Skeletal muscle satellite cell (primary cell): ENCODE data around the gene SOX6.
"Not testable (repeated sequence)": the region's sequence is repeated elsewhere in the genome, so short reads cannot be mapped to it uniquely, and the experiment has no call there.

Experiments used
- H3K27me3 ChIP-seq: 2 replicates; pipeline ENCODE4 v1.7.0; 2013; ENCODE audit warnings: low read length; ENCODE audit not compliant: control insufficient read depth, insufficient read depth
- H3K36me3 ChIP-seq: 2 replicates; pipeline ENCODE4 v1.7.0; 2013; ENCODE audit warnings: mild to moderate bottlenecking, control low read depth, low read length; ENCODE audit not compliant: insufficient read depth
- H3K4me1 ChIP-seq: 2 replicates; pipeline ENCODE4 v1.7.0; 2013; ENCODE audit warnings: low read length; ENCODE audit not compliant: control insufficient read depth, insufficient read depth
- H3K4me2 ChIP-seq: 2 replicates; pipeline ENCODE4 v1.7.0; 2013; ENCODE audit warnings: mild to moderate bottlenecking, low read length
- H3K4me3 ChIP-seq: 2 replicates; pipeline ENCODE4 v1.7.0; 2013; ENCODE audit warnings: low read length
- H3K9ac ChIP-seq: 2 replicates; pipeline ENCODE4 v1.7.0; 2013; ENCODE audit warnings: mild to moderate bottlenecking, low read depth, low read length, moderate library complexity
- H3K9me3 ChIP-seq: replicated peaks from 2 replicates; pipeline ENCODE4 v1.7.0; 2013; ENCODE audit warnings: mild to moderate bottlenecking, control low read depth, low read length

Gene SOX6

DNA sequence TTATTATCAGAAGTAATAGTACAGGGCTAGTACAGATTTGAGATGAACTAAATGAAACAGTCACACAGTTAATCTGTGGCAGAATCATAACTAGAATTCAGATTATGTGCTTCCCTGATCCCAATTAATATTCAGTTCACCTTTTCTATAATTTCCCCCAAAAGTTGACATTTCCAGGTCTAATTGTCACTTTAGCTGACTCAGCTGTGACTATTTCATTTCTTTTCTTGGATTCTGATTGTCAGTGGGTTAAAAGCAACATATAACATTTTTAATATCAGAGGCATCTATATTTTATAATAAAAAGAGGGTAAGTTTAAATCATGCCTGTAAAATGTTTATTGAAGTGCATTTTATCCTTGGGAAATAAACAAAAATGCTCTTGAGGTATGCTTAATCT is 28.8 kb upstream of the SOX6 start:
- Histone ChIP-seq H3K4me1 (peaks cover 14% of the 10 kb centered on the region), H3K4me3 (no peak overlapping the region), H3K9me3 (no peaks in the 10 kb centered on the region), H3K4me2 (no peak overlapping the region), H3K27me3 (no peaks in the 10 kb centered on the region), H3K9ac (no peak overlapping the region), H3K36me3 (no peaks in the 10 kb centered on the region)

DNA sequence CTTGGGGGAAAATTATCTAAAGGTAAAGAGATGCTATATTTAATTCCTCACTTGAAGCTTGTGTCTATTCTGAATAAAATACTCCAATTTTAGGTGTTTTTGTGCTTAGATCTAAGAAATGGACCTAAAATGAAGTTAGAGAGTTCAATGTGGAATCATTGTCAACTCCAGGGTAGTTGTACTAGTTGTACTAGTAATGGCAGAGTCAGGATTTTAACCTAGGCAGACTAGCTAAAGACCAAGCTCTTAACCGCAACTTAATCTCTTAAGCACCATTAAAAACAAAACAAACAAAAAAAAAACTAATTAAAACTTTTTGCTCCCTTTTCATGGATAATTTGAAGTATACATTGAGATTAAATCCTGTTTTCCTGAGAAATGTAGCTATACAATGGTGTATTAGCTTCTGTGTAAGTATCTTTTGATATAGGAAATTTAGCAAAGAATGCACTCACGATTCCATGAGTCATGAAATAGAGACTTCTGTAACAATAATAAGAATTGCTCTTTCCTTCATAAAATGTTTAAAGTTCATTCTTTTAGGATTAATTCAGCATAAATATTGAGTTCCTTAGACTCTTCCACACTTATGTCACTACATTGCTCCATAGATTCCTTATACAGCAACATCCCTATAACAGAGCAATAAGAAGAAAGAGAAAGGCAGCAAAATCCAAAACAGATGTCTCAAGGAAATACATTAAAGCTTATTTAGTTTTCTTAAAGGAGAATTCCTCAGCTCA is 26.5 kb upstream of the SOX6 start:
- Histone ChIP-seq H3K4me2 (peak overlapping the region; percentile 32), H3K36me3 (no peaks in the 10 kb centered on the region), H3K9me3 (no peaks in the 10 kb centered on the region), H3K9ac (no peak overlapping the region), H3K27me3 (no peaks in the 10 kb centered on the region), H3K4me1 (peaks cover 14% of the 10 kb centered on the region), H3K4me3 (no peak overlapping the region)

DNA sequence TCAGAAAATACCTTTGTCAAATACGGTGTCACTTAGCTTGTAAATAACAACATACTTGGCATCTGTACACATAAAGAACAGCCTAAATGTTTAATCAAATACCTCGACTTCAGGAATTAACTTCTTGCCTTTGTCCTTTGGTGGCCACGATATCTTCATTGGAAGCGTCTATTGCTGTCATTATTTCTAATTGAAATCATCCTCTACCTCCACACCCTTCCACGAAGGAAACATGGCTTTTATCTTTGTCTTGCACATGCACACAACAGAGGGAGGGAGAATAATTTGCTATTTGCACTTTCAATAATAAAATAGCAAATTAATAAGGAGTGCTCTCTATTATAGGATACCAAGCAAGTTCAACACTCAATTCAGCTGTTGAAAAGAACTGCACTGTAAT is 25.8 kb upstream of the SOX6 start:
- no peak overlapping the region for H3K4me2 ChIP-seq
- H3K36me3 ChIP-seq, result no peaks in the 10 kb centered on the region
- no peak overlapping the region for H3K9ac ChIP-seq
- peaks cover 14% of the 10 kb centered on the region for H3K4me1 ChIP-seq
- no peak overlapping the region for H3K4me3 ChIP-seq
- no peaks in the 10 kb centered on the region for H3K27me3 ChIP-seq
- no peaks in the 10 kb centered on the region for H3K9me3 ChIP-seq

DNA sequence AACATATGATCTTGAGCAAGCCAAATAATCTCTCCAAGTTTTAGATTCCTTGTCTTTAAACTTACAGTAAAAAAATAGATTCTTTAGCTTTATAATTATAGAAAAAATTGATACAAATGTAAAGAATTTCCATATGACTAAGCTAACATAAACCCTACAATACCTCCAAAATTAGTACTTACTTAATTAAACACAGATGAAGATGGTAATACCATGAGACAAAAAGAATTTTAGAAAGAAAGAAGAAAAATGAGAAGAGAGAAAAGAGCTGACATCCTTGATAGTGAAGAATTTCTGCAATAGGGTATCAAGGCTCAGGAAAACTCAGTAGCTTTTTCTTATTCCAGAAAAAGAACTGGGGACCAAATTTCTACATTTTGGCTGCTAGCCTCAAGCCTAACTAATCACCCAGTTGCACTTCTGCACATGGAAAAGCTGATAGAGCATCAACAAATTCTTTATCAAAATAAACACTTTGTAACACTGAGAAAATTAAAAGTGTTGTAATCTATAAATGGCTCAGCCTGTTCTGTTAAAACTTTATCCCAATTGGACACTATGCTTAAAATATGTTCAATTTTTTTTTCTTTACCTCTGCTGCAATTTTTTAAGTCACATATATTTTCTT is 24.7 kb upstream of the SOX6 start:
- Histone ChIP-seq H3K4me2 (no peak overlapping the region), H3K4me3 (no peak overlapping the region), H3K4me1 (peaks cover 14% of the 10 kb centered on the region), H3K27me3 (no peaks in the 10 kb centered on the region), H3K9me3 (no peaks in the 10 kb centered on the region), H3K36me3 (no peaks in the 10 kb centered on the region), H3K9ac (no peak overlapping the region)

DNA sequence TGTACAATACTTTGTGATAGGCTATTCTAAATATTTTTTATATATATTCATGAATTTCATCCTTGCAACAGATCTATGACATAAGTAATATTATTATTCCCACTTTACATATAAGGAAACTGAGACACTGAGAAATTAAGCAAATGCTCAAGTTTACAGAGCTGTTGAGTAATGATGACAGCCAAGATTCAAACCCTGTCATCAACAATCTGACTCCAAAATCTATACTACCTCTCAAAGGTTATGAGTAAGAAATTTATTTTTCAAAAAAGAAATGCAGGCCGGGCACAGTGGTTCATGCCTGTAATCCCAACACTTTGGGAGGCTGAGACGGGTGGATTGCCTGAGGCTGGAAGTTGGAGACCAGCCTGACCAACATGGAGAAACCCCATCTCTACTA is 22.6 kb upstream of the SOX6 start:
- Histone ChIP-seq H3K36me3 (no peaks in the 10 kb centered on the region), H3K27me3 (no peaks in the 10 kb centered on the region), H3K9me3 (no peaks in the 10 kb centered on the region), H3K9ac (no peak overlapping the region), H3K4me2 (no peak overlapping the region), H3K4me3 (no peak overlapping the region), H3K4me1 (peaks cover 14% of the 10 kb centered on the region)

DNA sequence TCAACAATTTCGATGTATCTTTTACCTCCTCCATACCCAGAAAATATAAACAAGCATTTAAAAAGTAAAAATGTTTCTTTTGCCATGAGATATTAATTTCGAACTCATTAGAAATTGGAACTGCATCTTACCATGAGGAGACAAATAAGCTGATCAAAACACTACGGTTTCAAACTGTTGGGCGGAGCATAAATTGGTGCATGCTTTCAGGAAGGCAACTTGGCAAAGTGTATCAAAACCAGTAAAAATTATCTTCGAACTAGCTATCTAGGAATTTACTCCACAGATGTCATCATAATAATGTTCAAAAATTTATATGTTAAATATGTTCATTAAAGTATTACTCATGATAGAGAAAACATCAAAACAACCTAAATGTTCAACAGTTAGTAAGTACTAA is 21.4 kb upstream of the SOX6 start:
- H3K4me3 ChIP-seq, result no peak overlapping the region
- H3K4me1 ChIP-seq, result peaks cover 4% of the 10 kb centered on the region
- H3K4me2 ChIP-seq, result no peak overlapping the region
- no peak overlapping the region for H3K9ac ChIP-seq
- H3K27me3 ChIP-seq, result no peaks in the 10 kb centered on the region
- no peaks in the 10 kb centered on the region for H3K9me3 ChIP-seq
- no peaks in the 10 kb centered on the region for H3K36me3 ChIP-seq

DNA sequence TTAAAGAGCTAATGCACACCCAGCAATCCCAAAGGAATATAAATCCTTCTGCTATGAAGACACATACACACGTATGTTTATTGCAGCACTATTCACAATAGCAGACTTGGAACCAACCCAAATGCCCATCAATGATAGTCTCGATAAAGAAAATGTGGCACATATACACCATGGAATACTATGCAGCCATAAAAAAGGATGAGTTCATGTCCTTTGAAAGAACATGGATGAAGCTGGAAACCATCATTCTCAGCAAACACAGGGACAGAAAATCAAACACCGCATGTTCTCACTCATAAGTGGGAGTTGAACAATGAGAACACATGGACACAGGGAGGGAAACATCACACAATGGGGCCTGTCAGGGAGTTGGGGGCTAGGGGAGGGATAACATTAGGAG is 19.3 kb upstream of the SOX6 start:
- not testable (repeated sequence) for H3K4me1 ChIP-seq, H3K9me3 ChIP-seq, H3K9ac ChIP-seq, H3K27me3 ChIP-seq, H3K4me2 ChIP-seq, H3K36me3 ChIP-seq, H3K4me3 ChIP-seq

DNA sequence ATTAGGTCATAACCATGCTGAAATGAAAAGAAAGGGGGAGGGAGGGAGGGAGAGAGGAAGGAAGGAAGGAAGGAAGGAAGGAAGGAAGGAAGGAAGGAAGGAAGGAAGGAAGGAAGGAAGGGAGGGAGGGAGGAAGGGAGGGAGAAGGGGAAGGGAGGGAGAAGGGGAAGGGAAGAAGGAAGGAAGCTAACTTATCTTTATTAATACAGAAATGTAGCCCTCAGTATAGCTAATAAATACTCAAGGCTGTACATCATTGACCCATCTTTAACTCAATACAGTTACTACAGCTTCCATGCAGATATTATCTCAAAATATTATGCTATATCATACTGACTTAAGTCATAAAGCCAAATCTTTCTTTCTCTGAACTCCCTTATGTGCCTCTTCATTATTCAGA is 17.4 kb upstream of the SOX6 start:
- no peak overlapping the region for H3K4me2 ChIP-seq
- no peaks in the 10 kb centered on the region for H3K9me3 ChIP-seq

DNA sequence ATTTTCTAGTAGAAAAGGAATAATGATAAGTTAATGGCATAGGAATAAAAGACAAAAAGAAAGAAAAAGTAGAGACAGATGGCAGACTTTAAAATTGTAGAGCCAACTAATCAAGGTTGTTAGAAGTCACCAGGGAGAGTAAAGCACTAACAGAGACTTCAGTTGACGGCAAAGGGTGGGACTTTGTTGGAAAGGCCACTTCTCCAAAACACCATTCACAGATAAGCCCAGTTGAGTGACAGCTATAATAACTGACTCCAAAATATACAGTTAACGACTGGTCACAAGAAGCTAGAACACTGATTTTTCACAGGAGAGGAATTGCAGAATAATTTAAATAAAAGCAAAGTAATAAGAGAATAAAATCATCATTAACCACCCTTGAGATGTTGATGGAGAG is 16.0 kb upstream of the SOX6 start:
- Histone ChIP-seq H3K9me3 (no peaks in the 10 kb centered on the region), H3K4me1 (no peaks in the 10 kb centered on the region), H3K27me3 (no peaks in the 10 kb centered on the region), H3K36me3 (no peaks in the 10 kb centered on the region), H3K4me3 (no peak overlapping the region), H3K4me2 (no peak overlapping the region), H3K9ac (no peak overlapping the region)

More for the DNA sequence above, 17.4 kb upstream of the SOX6 start:
- Histone ChIP-seq H3K9ac (no peak overlapping the region), H3K36me3 (no peaks in the 10 kb centered on the region), H3K4me1 (no peaks in the 10 kb centered on the region), H3K27me3 (no peaks in the 10 kb centered on the region), H3K4me3 (no peak overlapping the region)

DNA sequence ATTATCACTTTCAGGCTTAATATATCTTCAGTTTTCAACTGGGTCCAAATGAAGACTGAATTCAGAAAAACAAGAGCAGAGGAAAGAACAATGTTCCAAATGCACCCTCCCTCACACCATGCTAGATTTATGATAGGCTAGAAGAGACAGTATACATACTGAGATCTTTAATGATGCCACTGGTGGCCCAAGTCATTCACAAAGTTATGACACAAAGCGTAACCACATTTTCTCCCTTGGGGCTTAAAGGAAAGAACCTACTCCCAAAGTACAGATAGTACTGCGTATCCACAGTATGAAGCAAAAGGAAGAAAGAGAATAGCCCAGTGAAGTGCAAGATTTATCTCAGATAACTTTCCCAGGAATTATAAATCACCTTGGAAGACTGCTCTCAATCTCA is 10.9 kb upstream of the SOX6 start:
- no peak overlapping the region for H3K4me3 ChIP-seq
- no peaks in the 10 kb centered on the region for H3K9me3 ChIP-seq
- H3K27me3 ChIP-seq, result no peaks in the 10 kb centered on the region
- H3K4me1 ChIP-seq, result no peaks in the 10 kb centered on the region
- H3K4me2 ChIP-seq, result no peak overlapping the region
- H3K9ac ChIP-seq, result no peak overlapping the region
- no peaks in the 10 kb centered on the region for H3K36me3 ChIP-seq

DNA sequence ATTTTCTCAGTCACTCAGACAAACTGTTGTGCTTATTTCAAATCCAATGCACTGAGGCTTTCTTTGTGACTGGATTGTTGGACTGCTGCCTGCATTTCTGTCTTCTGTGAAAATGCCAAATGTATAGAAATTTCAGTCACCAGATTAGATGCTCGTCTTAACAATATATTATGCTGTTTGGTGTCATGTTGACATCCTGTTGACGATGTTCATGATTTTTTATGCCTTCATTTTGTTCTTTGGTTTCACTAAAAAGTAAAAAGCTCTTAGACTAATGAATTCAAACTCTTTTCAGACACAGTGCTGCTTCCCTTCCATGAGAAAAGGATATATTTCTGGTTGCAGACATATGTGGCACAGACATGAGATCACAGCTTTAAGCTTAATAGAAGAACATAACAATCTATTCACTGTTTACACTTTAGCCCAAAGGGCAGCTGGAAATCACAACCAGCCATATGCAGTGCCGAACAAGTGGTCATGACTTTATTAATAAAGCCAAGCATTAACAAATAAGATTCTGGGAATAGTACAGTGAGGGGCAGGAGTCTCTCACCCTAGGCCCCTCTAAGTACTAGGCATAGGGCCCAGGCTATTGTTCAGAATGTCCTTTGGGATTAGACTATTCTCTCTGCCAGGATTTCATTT is 9.4 kb upstream of the SOX6 start:
- Histone ChIP-seq H3K4me2 (no peak overlapping the region), H3K4me1 (no peaks in the 10 kb centered on the region), H3K27me3 (no peaks in the 10 kb centered on the region), H3K9me3 (no peaks in the 10 kb centered on the region), H3K9ac (no peak overlapping the region), H3K4me3 (no peak overlapping the region), H3K36me3 (no peaks in the 10 kb centered on the region)

DNA sequence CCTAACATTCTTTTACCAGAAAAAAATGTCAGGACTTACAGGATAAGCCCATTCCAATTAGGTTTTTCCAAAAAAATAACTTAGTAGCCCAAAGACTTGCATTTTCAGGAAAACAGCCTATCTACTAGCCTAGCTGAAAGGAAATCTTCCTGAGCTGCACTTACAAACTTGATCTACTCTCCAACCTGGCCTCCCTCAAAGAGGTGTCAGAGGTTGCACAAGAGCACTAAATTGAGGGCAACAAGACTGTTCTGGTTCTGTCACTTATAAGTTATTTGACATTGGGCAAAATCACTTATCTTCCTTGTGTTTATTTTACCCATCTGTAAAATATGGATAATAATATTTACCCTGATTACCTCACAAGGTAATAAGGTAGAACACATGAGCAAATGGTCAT is 7.9 kb upstream of the SOX6 start:
- Histone ChIP-seq H3K9ac (no peak overlapping the region), H3K36me3 (no peaks in the 10 kb centered on the region), H3K4me2 (no peak overlapping the region), H3K4me1 (no peaks in the 10 kb centered on the region), H3K4me3 (no peak overlapping the region), H3K9me3 (no peaks in the 10 kb centered on the region), H3K27me3 (no peaks in the 10 kb centered on the region)
